Upper lobe of left lung (tissue), 6 donors: Measurements from ENCODE around the gene OSBPL3. TPM values are rescaled to one million over a fixed set of nuclear protein-coding genes. Genes with fewer than 3 reads are reported as not detected.

Experiments used
- ATAC-seq, 2 donors: fragments of 200-7000 bp; cut with Tn5 transposase; one replicate each; pipeline ENCODE4 v1.9.1; 2022; ENCODE audit warnings: mild to moderate bottlenecking in 2 of 2, moderate library complexity in 2 of 2; ENCODE audit not compliant: low FRiP score in 2 of 2
- DNase-seq, 2 donors: peaks; one replicate each; pipeline ENCODE4 v3.0.0-alpha.2; 2019 to 2020
- H3K27ac ChIP-seq, 4 donors: fragments of 200-600 bp; sonication (generic); one replicate each; pipeline ENCODE4 v1.5.1; 2016 to 2019
- H3K27me3 ChIP-seq, 4 donors: fragments of 200-600 bp; sonication (generic); one replicate each; pipeline ENCODE4 v1.5.1; 2017 to 2019
- H3K36me3 ChIP-seq, 4 donors: fragments of 200-600 bp; sonication (generic); one replicate each; pipeline ENCODE4 v1.5.1; 2016 to 2019
- H3K4me1 ChIP-seq, 4 donors: fragments of 200-600 bp; sonication (generic); one replicate each; pipeline ENCODE4 v1.5.1; 2018 to 2019
- H3K4me3 ChIP-seq, 4 donors: fragments of 200-600 bp; sonication (generic); one replicate each; pipeline ENCODE4 v1.5.1; 2017 to 2019; ENCODE audit warnings: mild to moderate bottlenecking in 2 of 4, moderate library complexity in 1 of 4
- H3K9me3 ChIP-seq, 4 donors: fragments of 200-600 bp; sonication (generic); one replicate each; pipeline ENCODE4 v1.5.1; 2018 to 2019
- EP300 ChIP-seq, 4 donors: sonication (generic); formaldehyde crosslinking; IDR thresholded peaks; one replicate each; pipeline ENCODE4 v1.5.1; 2017; ENCODE audit warnings: antibody characterized with exemption in 4 of 4, control low read depth in 2 of 4
- POLR2A ChIP-seq, 4 donors: fragments of 450-650 bp; IDR thresholded peaks; one replicate each; pipeline ENCODE4 v1.5.1; 2016 to 2017; ENCODE audit warnings: antibody characterized with exemption in 4 of 4, mild to moderate bottlenecking in 2 of 4
- POLR2AphosphoS5 ChIP-seq, 2 donors: sonication (generic); formaldehyde crosslinking; IDR thresholded peaks; one replicate each; pipeline ENCODE4 v1.5.1; 2017; ENCODE audit warnings: antibody characterized with exemption in 2 of 2
- WGBS, 2 donors: methylation state at CpG; one replicate each; pipeline ENCODE4 v1.1.5; 2017 to 2018; 5-methylcytosine and 5-hydroxymethylcytosine counted together
- total RNA-seq, 6 donors: library from RNA; depleted of rRNA in 4 of 6; stranded (reverse); fragments of >200 nt in 4 of 6; gene quantifications; one replicate each; pipeline versions ENCODE4 v1.1.0 to v1.2.1, GENCODE V29; 2016 to 2021
- TF ChIP-seq, protein P1 (sequence below), 6 experiments: fragments of 450-650 bp in 4 of 6; fragments of 200-600 bp in 2 of 6; sonication (generic) in 2 of 6; IDR thresholded peaks; one replicate each; pipeline ENCODE4 v1.5.1; 2016 to 2019; ENCODE audit warnings: antibody characterized with exemption in 6 of 6
- donor health status: DM: no; HTN: no; CAD: no; lungs with moderate emphysema.
- donor health status: DM: no; HTN: yes; CAD: no; lungs with severe emphysema.

OSBPL3 gene
- total RNA-seq, 6 donors from 2014 or later: 17.5 to 55.5 (median 21.7) TPM

DNA sequence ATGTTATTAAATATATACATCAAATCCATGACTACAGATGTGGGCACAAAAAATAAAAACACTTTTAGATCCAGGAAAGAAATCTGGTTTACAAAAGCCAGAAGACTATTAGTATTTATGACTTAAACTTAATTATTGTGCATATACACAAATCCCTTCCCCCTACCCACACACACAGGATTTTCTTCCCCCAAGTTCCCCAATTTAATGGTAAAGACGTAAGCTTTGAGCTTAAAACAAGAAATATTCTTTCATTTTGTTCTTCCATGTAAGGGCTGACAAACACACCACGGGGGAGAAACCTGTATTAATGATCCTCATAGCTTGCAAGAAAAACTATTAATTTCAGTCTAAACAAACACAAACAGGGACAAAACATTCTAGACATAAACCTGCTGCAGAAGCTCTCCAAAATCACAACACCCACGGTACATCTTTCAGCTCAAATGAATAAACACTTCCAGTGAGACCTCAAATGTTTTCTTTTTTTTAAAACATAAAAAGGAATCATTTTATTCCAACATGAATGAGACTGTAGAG lies 28.5 kb downstream of the OSBPL3 start:
- Histone ChIP-seq H3K27me3 (no peaks in the 10 kb centered on the region), H3K4me3 (no peak overlapping the region), H3K4me1 (peaks cover 0 to 7% (median 0%) of the 10 kb centered on the region in 4 donors), H3K27ac (no peak overlapping the region), H3K9me3 (no peaks in the 10 kb centered on the region), H3K36me3 (no peaks in the 10 kb centered on the region)
- DNase-seq (no peak), ATAC-seq (no peak)
- TF ChIP-seq EP300 (IDR thresholded peaks at IDR 0.05): no peak
- TF ChIP-seq POLR2A (IDR thresholded peaks at IDR 0.05): no peak
- no peak for TF ChIP-seq POLR2AphosphoS5 (IDR thresholded peaks at IDR 0.05)
- TF ChIP-seq, protein P1, sequence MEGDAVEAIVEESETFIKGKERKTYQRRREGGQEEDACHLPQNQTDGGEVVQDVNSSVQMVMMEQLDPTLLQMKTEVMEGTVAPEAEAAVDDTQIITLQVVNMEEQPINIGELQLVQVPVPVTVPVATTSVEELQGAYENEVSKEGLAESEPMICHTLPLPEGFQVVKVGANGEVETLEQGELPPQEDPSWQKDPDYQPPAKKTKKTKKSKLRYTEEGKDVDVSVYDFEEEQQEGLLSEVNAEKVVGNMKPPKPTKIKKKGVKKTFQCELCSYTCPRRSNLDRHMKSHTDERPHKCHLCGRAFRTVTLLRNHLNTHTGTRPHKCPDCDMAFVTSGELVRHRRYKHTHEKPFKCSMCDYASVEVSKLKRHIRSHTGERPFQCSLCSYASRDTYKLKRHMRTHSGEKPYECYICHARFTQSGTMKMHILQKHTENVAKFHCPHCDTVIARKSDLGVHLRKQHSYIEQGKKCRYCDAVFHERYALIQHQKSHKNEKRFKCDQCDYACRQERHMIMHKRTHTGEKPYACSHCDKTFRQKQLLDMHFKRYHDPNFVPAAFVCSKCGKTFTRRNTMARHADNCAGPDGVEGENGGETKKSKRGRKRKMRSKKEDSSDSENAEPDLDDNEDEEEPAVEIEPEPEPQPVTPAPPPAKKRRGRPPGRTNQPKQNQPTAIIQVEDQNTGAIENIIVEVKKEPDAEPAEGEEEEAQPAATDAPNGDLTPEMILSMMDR (IDR thresholded peaks at IDR 0.05): no peak
- WGBS, 2 donors: 43 to 58% methylated on average over 3 of the region's 3 CpGs

DNA sequence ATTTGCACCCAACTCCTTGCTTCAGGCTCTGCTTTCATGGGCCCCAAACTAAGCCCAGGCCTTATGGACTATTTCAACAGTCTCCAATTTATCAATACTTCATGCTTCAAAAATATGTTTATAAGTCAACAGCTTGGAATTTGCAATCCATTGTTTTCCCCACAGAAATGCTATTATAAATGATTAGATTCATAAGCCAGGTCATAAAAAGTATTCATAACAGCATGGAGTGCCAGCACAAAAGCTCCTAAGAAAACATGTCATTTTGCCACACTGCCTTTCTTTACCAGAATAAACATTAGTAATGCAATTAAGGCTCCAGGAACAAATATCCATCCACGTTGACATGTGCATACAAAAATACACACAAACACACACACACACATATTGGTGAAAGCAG lies 30.1 kb downstream of the OSBPL3 start:
- no peak for ATAC-seq
- Histone ChIP-seq H3K36me3 (no peaks in the 10 kb centered on the region), H3K9me3 (no peaks in the 10 kb centered on the region), H3K4me1 (peaks cover 0 to 7% (median 0%) of the 10 kb centered on the region in 4 donors), H3K27me3 (no peaks in the 10 kb centered on the region), H3K4me3 (no peak overlapping the region), H3K27ac (no peak overlapping the region)
- 32 to 67% methylated on average over 1 of the region's 1 CpG for WGBS, 2 donors
- TF ChIP-seq, protein P1 (IDR thresholded peaks at IDR 0.05): no peak
- TF ChIP-seq EP300 (IDR thresholded peaks at IDR 0.05) (no peak), POLR2AphosphoS5 (IDR thresholded peaks at IDR 0.05) (no peak), POLR2A (IDR thresholded peaks at IDR 0.05) (no peak)
- no peak for DNase-seq

DNA sequence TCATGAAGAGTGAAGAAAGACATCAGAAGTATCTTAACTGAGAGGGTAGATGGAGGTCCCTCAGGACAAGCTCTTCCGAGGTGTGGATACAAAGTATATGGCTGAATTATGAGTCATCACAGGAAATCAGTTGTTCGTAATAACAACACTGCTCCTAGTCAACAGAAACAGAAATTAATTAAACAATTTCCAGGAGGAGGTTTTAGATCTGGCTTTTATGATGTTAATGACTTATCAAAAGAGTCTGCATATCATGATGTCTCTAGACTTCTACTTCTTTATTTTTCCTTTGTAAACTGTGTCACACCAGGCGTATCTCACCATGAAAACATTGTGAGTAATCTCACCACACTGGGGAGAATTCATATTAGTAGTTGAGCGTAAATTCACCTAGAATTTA lies 31.2 kb downstream of the OSBPL3 start:
- no peaks in the 10 kb centered on the region for H3K9me3 ChIP-seq
- WGBS, 2 donors: 59 to 74% methylated on average over 4 of the region's 4 CpGs
- TF ChIP-seq, protein P1 (IDR thresholded peaks at IDR 0.05): no peak
- TF ChIP-seq EP300 (IDR thresholded peaks at IDR 0.05) (no peak), POLR2AphosphoS5 (IDR thresholded peaks at IDR 0.05) (no peak), POLR2A (IDR thresholded peaks at IDR 0.05) (no peak)
- ATAC-seq (no peak), DNase-seq (no peak)
- no peak overlapping the region for H3K27ac ChIP-seq
- H3K4me1 ChIP-seq: peaks cover 0 to 7% (median 0%) of the 10 kb centered on the region in 4 donors
- H3K27me3 ChIP-seq: no peaks in the 10 kb centered on the region
- no peaks in the 10 kb centered on the region for H3K36me3 ChIP-seq
- no peak overlapping the region for H3K4me3 ChIP-seq

DNA sequence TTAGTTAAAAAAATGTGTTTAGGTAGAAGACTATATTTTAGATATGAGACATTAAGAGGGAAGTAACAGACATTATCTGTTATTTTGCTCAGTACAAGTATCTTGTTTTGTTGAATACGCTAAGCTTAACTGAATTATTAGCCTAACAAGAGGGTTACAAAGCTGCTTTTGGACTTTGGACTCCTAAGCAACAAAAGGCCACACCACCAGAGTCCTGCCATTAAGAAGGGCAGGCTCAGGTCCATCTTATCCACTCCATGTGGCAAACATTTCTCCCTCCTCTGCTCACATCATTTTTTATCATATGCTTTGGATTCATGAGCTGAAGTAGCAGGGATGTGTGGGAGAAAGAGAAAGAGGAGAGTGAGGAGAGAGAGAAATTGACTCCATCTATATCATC lies 33.5 kb downstream of the OSBPL3 start:
- H3K4me1 ChIP-seq: peaks cover 0 to 7% (median 2%) of the 10 kb centered on the region in 4 donors
- no peak overlapping the region for H3K4me3 ChIP-seq
- H3K27ac ChIP-seq: no peak overlapping the region
- ATAC-seq: no peak
- H3K9me3 ChIP-seq: no peaks in the 10 kb centered on the region
- no peaks in the 10 kb centered on the region for H3K27me3 ChIP-seq
- no peaks in the 10 kb centered on the region for H3K36me3 ChIP-seq
- DNase-seq: no peak
- WGBS, 2 donors: 93 to 96% methylated on average over 1 of the region's 1 CpG
- TF ChIP-seq EP300 (IDR thresholded peaks at IDR 0.05): no peak
- no peak for TF ChIP-seq POLR2A (IDR thresholded peaks at IDR 0.05)
- TF ChIP-seq POLR2AphosphoS5 (IDR thresholded peaks at IDR 0.05): no peak
- TF ChIP-seq, protein P1 (IDR thresholded peaks at IDR 0.05): no peak

DNA sequence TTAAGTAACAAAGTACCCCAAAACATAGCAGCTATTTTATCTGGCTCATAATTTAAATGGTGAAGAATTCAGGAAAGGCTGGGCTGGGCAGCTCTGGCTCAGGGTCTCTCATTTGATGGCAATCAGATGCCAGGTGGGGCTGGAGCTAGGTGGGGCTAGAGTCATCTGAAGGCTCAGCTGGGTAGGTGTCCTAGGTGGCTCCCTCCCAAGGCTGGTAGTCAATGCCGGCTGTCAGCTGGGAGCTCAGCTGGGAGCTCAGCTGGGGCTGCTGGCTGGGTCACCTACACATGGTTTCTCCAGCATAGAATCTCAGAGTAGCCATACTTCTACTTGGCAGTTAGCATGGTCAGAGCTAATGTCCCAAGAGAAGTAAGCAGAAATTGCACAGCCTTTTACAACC lies 34.1 kb downstream of the OSBPL3 start:
- Histone ChIP-seq H3K27ac (no peak overlapping the region), H3K9me3 (no peaks in the 10 kb centered on the region), H3K4me3 (no peak overlapping the region), H3K4me1 (peaks cover 0 to 5% (median 2%) of the 10 kb centered on the region in 4 donors), H3K36me3 (no peaks in the 10 kb centered on the region), H3K27me3 (no peaks in the 10 kb centered on the region)
- WGBS, 2 donors: 0% methylated on average over 1 of the region's 1 CpG
- ATAC-seq: no peak
- DNase-seq: no peak
- TF ChIP-seq POLR2AphosphoS5 (IDR thresholded peaks at IDR 0.05) (no peak), POLR2A (IDR thresholded peaks at IDR 0.05) (no peak), EP300 (IDR thresholded peaks at IDR 0.05) (no peak)
- TF ChIP-seq, protein P1 (IDR thresholded peaks at IDR 0.05): no peak
